OCI-M1 (cell line): ENCODE measurements around the gene TMED7.

Experiments
- DNase-seq: peaks from one replicate; lab custom pipeline; 2025; lab: John Stamatoyannopoulos, UW

Gene TMED7

DNA sequence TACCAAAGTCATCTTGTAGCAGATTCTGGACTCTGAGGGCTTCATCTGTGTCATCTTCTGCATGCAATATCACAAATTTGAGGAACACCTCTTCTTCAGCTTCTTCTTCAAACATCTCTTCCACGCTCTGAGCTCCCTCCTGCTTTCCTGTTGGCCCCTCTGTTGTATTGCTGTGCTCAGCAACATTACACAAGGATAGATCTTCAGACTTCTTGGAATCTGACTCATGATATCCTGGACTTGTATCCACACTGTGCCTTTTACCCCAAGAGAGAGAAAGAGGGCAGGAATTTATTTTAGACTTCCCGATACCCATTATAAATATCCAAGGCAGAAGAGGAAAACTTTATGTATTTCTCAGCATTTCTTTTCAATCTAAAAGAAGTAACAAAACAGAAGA, 44.9 kb downstream of the TMED7 start:
- no peak for DNase-seq

- DNase-seq, result no peak
Measured at GRCh38 chr5:115579747-115580173, 46.1 kb downstream of the TMED7 start.

GRCh38 chr5:115579216-115579615, 46.6 kb downstream of the TMED7 start:
- no peak for DNase-seq

DNA sequence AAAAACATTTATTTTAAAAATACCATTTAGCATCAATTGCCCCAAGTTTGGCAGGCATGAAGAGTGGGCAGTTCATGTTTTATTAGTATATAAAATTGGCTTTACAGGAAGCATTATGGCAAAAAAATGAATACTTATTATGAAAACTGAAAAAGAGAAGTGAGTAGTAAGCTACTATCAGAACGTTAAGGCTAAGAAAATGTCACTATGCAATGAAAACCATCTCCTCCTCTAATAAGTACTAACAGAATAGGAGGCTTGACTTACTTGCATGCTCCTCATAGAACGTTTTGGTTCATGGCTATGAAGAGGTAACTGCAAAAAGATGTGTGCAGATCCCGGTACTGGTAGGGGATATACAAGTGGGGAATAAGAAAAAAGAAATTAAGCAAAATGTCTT, 47.2 kb downstream of the TMED7 start:
- no peak for DNase-seq

DNA sequence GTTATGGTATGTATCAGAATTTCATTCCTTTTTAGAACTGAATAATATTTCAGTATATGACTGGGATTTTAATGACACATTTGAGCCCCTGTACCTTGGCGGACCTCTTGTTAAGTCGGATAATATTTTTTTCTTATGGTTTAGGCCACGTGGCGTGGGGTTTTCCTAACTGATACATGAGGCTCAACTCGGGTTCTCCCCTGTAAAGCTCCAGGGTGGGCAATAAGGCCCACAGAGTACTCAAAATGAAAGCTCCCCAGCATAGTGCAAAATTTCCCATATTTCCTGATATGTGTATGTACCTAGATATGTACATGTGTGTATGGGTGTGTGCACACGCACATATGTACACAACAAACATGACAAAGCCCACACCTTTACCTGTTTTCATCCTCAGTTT, 48.1 kb downstream of the TMED7 start:
- DNase-seq, result no peak

DNA sequence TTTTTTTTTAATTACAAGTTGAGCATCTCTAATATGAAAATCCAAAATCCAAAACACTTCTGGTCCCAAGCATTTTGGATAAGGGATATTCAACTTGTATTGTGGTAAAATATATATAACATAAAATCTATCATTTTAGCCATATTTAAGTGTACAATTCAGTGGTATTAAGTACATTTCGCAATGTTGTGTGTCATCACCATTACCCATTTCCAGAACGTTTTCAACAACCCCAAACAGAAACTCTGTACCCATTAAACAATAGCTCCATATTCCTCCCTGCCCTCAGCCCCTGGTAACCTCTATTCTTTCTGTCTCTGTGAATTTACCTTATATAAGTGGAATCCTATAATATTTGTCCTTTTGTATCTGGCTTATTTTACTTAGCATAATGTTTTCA, 48.5 kb downstream of the TMED7 start:
- no peak for DNase-seq

DNA sequence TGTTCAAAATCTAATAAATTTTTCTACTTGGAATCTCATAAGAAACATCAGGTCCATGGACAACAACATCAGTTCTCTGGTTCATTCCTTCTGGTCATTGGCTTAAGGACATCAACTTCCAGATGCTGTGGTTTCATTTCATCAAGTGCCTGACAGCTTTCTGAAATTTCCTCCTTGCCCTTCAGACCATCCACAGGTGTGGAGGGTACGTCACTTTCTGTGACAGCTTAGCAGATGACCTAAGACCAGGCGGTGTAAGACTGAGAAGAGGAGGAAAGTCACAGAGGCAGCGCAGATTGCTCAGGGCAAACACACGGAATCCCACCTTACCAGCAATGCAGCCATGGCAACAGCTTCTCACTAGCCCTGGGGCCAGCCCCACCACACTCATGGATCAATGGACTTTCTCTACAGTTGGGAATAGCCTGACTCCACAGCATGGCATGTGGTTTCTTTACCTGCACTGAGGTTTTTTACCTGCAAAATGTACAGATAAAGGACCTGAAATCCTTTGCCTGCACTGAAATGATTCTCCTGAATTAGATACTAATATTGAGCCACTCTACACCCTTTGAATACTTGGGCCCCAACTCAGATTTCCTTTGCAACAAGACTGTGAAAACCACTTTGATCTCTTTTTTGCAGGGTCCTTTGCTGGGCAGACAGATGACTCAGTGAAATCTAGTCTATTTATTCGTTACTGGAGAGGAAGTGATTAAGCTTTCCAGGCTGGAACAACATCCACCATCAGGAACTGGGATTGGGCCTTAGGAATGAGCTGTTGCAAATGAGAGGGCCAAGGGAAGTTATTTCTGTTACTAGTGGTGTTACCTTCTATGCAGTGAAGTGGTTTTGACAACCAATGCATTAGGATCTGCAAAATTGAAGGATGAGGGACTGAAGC, 50.4 kb downstream of the TMED7 start:
- DNase-seq, result no peak

GRCh38 chr5:115573133-115573532, 52.7 kb downstream of the TMED7 start:
- DNase-seq, result no peak

DNA sequence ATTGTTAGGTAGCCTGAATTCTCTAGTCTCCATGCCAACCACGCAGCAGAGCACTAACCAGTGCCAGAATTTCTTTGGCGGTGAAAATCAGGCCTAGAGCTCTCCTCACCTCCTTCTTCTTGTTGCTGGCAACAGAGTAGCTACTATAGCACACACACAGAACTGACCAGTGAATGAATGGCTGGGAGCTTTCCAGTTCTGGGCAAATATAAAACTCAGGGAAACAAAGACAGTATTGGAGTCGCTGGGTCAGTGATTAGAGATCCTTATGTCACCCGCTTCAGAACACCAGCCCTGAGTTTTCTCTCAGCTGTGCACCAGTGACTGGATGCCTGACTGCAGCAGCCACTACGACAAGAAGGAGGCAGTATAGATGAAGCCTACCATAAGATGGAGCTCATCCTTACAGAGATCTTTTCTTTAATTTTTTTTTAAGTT, 54.4 kb downstream of the TMED7 start:
- no peak for DNase-seq

DNA sequence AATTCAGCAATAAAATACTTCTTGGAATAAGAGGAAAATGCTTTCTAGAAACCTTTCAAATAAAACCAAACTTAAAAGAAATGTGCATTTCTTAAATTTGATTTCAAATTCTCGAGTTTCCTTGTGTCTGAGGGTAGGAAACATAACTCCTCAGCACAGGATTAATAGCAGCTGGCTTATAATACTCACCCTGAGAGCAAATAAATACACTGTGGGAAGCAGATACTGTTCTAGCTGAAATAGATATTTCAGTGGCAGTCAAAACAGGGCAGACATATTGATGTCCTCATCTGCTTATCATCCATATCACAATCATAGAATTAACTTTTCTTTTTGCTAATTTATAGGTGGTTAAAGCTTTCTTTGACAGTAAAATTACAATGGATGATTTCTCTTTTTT, 57.2 kb downstream of the TMED7 start:
- no peak for DNase-seq

DNA sequence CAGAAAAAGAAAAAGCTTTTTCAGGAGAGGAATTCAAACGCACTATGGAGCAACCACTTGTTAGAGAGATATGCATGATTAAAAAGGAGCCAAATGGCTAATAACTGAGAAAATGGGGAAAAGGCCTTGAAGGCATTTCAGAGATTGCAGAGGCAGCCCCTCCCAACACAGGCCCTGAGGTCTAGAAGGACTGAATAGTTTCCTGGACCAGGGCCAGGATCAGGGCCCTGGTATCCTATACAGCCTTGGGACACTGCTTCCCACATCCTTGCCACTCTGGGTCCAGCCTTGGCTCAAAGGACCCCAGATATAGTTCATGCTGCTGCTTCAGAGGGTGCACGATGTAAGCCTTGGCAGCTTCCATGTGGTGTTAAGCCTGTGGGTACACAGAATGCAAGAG, 60.6 kb downstream of the TMED7 start:
- DNase-seq, result no peak
